Colon (tissue), 2 donors: ENCODE measurements around the gene MAGI1.
"Not testable (repeated sequence)": the region's sequence is repeated elsewhere in the genome, so short reads cannot be mapped to it uniquely, and the experiment has no call there.

ENCODE experiments used
- FAIRE-seq: peaks from 2 replicates; lab custom pipeline; 2012; peaks lifted over from hg19 to GRCh38; lab: Jason Lieb, UNC
- donor health status: control.
- donor health status: control.

MAGI1 gene

DNA sequence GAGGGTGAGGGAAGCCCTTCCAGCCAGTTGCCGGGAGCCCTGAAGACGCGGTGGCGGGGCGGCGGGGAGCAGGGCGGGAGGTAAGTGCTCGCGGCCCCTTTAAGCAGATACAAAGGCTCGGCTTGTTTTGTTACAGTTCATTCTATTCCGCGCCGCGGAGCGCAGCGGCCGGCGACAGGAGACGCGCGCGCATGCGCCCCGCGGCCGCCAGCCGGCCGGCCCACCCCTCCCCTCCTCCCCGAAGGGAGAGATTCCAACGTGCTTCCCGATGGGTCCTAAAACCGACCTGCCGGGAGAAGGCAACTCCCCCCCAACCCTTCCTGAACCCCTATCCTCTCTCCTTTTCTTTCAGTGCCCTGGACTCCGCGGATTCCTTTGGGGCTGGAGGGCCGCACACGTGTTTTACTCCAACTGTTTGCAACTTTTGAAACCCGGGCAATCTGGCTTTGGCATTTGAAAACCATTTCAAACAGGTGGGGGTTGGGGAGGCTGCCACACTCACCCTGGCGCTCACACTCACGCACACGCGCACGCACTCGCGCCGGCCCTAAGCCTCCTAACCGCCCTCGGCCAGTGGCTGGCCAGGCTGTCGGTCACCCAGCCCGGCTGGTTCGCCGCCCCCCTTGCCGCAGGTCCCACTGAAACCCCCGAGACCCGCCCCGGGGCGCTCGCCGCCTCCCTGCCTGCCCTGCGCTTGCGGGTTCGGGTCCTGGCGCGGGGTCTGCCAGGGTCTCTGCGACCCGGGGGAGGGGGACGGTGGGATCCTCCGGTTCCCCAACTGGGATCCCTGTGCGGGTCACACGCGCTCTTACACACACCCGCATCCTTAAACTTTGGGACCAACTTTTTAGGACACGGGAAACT is at the start of gene MAGI1:
Gene MAGI1, minus strand, starts transcription at position 193 of the 864 bp plus-strand sequence. CDS start 610 bp downstream, outside the sequence.
- FAIRE-seq: no peak

DNA sequence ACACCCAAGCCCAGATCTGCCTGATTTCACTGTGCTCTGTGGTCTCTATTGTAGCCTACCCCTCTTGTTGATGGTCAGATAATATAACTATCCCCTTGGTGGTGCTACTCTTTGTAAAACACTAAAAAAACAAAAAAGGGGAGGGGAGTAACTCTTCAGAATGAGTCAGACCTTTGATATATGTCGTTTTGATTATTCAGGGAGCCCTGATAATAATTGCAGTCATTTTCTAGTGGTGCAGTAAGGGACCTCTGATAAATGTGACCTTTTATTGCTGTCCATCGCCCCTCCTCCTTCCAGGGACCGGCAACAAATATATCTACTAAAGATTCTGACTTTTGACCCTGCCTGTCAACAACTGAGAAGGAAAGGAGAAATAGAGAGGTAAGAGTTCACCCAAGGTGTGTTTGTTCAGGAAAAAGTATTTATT is 45.1 kb upstream of the MAGI1 start:
- FAIRE-seq: no peak

DNA sequence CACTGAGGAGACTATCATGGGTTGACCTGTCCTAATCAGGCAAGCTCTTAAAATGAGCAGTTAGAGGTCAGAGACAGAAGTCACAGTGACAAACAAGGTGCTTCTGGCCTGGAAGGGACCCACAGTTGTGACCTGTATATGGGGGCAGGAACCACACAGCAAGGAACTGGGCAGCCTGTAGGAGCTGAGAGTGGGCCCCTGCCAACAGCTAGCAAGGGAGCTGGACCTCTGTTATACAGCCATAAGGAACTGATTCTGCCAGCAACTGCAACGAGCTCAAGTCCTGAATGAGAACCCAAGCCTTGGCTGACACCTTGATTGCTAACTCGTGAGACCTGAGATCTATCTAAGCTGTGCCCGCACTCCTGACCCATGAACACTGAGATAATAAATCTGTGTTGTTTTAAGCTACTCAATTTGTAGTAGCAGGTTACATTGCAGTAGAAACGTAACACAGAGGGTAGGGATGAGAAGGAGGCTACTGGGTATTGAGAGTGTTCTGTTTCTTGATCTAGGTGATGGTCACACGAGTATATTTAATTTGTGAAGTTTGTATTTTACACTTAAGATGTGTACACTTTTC is 44.5 kb upstream of the MAGI1 start:
- no peak for FAIRE-seq

DNA sequence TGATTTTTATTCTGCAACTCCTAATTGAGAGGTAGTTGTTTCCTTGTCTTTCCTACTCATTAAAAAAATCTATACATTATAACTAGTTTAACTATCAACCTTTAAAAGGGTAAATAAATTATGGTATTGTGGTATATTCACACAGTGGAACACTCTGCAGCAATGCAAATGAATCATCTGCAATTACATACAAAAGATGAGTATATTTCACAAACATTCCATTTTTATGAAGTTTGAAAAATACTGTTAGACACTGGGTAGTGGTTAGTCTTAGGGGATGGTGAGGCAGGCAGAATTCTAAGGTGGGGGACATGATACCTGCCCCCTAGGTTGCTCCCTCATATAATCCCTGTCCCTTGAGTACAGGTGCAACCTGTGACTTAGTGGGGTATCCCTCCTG is 44.0 kb upstream of the MAGI1 start:
- no peak for FAIRE-seq

DNA sequence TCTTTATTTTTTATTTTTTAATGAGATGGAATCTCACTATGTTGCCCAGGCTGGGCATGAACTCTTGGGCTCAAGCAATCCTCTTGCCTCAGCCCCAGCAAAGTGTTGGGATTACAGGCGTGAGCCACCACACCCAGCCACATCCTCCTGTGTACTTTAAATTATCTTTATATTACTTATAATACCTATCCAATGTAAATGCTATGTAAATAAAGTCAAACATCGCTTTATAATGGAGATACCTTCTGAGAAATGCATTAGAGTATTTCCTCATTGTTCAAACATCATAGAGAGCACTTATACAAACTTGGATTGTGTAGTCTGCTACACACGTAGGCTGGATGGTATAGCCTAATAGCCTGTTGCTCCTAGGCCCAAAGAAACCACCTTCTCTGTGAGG is 41.4 kb upstream of the MAGI1 start:
- peak; percentile 38 for FAIRE-seq

DNA sequence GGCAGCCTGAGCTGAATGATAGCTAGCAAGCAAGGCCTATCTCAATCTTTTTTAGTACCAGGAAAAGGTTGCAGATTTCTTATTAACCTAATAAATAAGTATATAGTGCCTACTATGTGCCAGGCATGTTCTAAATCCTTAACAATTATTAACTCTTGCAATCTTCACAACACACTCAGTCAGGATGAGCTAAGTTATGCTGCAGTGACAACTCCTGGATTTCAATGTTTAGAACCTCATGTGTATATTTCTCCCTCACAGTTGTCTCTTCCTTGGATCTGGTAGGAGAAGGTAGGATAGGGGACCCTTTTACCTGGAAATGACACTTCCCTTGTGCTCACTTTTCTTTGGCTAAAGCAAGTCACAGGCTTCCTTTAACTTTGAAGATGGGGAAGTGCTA is 39.3 kb upstream of the MAGI1 start:
- no peak for FAIRE-seq

DNA sequence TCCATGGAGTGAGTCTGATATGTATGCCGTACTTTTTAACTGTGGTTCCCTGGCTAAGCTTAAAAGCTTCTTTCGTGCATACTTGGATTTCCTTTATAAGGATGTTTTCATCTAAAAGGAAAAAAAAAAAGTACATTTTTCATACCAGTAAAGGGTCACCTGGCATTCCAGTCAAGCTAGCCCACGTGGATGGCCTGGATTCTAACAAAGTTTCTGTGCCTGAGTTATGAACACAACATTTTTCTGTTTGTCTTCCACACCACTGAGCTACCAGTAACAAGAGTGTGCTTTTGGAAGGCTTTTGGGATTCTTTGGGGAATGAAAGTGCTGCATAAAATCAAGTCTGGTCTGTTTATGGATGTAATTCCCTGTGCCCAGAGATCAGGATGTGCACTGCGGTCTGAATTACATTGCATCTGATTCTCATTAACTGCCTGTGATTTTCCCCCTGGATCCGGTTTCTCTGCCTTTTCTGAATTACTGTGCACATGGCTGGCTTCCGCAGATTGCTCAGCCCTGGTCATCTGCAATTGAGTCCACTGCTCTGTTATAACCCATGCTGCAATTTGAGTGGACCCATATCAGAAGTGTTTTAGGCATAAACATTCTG is 38.2 kb upstream of the MAGI1 start:
- no peak for FAIRE-seq

- no peak for FAIRE-seq
These were observed 36.6 kb upstream of the MAGI1 start for GRCh38 chr3:66075281-66075680.

- no peak for FAIRE-seq
These were observed 34.9 kb upstream of the MAGI1 start for GRCh38 chr3:66073464-66074141.

GRCh38 chr3:66068255-66068654 is 29.5 kb upstream of the MAGI1 start:
- FAIRE-seq: no peak

DNA sequence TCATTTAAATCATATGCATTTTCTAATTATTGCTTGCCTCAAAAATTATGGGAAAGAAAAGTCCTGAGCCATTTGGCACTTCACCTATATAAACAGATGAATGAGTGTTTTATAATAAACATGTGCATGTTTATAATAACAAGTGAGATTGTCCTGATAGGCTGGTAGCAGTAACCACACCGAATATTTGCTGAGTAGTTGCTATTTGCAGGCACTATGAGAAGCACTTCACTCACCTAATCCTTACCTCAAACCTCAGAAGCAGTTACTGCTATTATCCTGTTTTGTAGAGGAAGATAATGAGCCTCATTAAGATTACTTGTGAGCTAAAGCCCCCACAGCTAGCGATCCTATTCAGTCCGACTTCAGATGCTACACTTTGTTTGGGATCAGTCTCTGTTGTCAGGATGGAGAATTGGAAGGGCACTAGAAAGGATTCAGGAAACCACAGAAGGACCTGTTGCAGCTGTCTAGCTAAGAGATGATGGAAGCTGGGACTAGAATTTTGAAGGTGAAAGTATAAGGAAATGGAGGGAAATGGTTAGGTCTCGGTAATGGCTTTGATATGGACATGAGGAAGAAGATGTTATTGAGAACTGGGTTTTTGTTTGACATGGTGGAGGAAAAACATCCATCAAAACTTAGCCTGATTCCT is 28.4 kb upstream of the MAGI1 start:
- no peak for FAIRE-seq

GRCh38 chr3:66055289-66055688 is 16.6 kb upstream of the MAGI1 start:
- no peak for FAIRE-seq

DNA sequence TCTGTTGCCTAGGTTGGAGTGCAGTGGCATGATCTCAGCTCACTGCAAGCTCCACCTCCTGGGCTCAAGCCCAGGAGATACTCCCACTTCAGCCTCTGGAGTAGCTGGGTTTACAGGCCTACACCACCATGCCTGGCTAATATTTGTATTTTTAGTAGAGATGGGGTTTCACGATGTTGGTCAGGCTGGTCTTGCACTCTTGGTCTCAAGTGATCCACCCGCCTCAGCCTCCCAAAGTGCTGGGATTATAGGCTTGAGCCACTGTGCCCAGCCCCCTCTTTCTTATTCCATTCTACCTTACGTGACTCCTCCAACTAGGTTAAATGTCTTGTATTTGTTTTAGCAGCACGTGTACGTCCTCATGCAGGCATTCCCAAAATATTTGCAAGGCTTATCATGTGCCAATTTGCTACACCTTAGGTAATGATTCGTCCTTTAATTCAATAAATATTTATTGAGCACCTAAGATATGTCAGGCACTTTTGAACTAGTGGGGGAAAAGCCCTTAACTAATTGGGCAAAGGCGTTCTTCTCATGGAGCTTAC is 14.9 kb upstream of the MAGI1 start:
- FAIRE-seq: no peak

DNA sequence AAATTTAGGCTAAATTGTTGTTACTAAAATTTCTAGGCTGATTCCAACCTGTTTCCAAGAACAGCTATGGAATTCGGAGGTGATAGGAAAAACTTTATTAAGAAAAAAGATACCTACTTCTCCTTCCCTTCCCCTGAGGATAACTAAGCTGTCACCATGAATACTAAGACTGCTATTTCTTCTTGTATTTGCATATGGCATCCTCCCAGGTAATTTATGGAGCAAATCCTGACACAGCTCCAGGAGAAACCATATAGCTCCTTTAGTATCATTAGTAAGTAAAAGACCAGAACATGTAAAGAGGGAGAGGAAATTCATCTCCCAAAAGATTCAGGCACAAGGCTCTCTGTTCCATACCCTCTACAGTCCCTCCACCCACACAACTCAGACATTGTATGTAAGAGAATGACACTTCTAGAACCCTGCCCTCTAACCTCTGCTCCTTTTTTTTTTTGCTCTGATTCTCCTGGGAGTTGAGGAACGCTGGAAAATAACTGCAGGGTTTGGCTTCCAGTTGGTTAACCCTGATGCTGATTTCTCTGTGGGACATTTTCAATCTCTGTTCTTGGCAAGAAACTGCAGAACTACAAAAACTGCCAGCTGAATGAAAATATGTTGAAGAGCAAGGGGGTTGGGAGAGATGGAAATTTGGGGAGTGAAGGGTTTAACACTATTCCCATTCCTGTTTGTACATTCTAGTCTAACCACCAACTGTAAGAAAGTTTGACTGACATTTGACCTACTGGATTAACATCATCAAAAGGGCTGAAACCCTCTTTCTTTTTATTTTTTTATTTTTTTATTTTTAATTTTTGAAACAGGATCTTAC is 14.2 kb upstream of the MAGI1 start:
- no peak for FAIRE-seq

GRCh38 chr3:66050821-66051220 is 12.1 kb upstream of the MAGI1 start:
- FAIRE-seq: no peak

DNA sequence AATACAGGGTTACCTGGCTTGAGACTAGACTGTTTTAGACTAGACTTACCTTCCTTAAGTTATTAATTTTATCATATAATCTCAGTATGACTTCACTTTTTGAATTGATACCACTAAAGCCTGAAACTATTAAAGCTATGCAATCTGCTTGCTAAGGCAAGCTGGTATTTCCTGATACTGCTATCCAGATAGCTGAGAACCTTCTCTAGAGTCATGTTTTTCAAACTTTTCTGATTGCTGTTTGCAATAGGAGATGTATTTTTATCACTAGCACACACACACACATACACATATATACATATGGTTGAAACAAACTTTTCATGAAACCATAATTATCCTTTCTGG is 9.3 kb upstream of the MAGI1 start:
- FAIRE-seq: no peak

DNA sequence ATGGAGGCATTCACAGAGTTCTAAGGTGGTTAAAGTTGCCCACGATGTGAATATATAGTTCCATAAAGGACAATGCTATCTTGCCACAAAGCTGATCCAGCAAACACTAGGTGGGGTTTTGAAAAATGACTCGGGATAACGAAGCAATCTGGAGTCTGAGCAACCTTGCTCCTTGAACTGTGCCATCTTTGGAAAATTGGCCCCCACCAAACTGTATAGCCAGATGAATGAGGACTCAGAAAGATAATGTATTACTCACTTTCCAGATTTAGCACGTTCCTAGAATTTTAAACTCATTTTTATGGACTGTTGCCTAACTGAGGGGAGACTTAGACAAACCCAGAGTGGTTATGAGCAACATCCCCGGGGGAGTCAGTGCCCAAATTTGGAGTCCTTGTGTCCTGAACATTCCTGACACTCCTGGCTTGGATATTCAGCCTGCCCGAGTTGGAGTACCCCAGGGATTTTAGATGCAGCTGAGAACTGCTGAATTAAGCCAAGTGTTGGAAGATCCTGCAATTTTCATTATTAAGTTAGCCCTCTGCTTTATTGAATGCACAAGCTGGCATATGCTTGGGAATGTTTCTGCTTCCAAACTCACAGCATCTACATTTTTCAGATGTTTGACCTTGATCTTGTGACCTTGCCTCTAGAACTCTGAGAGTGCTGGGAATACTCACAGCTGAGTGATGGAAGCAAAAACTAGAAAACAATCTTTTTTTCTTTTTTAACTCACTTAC is 8.8 kb upstream of the MAGI1 start:
- no peak for FAIRE-seq

DNA sequence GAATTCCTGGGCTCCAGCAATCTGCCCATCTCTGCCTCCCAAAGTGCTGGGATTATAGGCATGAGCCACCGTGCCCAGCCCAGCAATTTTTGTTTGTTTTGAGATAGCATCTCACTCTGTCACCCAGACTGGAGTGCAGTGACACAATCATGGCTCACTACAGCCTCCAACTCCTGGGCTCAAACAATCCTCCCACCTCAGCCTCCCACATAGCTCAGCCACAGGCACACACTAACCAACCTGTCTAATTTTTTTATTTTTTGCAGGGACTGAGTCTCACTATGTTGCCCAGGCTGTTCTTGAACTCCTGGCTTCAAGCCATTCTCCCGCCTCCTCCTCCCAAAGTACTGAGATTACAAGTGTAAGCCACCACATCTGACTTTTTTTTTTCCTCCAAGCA is 7.6 kb upstream of the MAGI1 start:
- FAIRE-seq: not testable (repeated sequence)

DNA sequence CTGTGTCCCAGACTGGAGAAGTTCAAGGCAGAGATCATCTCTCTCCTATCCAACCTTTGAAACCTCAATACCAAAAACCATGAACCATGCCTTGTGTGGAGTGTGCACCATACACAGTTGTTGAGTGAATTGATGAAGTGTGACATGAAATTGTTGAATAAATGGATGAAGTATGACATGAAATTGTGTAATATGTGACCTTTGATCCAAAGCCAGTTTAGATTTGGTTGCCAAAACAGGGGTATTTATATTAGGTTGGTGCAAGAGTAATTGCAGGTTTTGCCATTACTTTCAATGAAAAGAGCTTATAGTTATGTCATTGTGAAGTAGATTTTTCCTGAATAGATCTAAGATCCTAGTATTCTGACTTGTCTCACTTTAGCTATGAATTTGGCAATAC is 3.1 kb upstream of the MAGI1 start:
- FAIRE-seq: no peak

DNA sequence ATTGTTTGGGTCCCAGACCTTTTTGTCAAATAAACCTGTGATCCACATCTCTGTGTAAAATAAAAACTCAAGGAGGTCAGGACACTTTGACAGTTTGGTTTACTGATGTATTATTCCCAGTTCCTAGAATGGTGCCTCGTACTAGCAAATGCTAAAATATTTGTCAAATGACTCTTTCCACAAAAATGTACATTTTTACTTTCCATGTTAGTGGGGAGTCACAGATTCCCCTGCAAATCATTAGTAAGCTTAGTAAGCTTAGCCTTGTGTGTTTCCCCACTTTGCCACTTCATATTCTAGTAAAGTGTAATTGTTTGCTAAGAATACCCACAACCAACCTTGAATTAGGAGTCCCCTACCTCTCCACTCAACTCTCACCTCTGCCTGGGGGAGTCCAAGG is 2.4 kb upstream of the MAGI1 start:
- FAIRE-seq: no peak

- no peak for FAIRE-seq
These were observed 821 bp upstream of the MAGI1 start for GRCh38 chr3:66039590-66039887.
